Kidney capillary endothelial cell (primary cell): Measurements from ENCODE around the gene CLEC9A.
"Not testable (repeated sequence)": the region's sequence is repeated elsewhere in the genome, so short reads cannot be mapped to it uniquely, and the experiment has no call there.

Experiments
- DNase-seq: peaks from one replicate; pipeline ENCODE4 v3.0.0-alpha.2; 2018; ENCODE audit warnings: low spot score

Gene CLEC9A

GRCh38 chr12:10030446-10030845 lies at the start of gene CLEC9A:
Gene CLEC9A (plus strand): TSS chr12:10030682. CDS start chr12:10052688, 22,006 bp downstream.
- DNase-seq: no peak

GRCh38 chr12:9991876-9992275 lies 38.6 kb upstream of the CLEC9A start:
- DNase-seq: no peak

GRCh38 chr12:9992296-9992695 lies 38.2 kb upstream of the CLEC9A start:
- no peak for DNase-seq

DNA sequence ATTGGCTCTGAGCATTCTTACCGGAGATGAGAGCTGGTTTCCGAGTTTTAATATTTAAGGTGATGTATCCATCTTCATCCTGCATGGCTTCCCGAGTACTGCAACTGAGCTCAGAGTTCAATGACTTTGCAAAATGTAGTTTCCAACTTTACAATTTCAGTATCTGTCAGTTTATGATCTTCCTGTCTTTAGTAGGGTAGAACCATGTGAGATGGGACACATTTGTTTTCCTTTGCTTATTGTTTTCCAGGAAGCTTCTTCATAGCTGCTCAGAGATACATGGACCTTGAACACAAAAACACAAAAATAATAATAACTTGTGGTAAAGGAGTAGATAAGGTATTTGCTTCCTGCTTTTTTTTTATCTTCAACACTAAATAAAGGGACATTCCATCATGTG lies 31.5 kb upstream of the CLEC9A start, which contains the start of gene CLEC1B:
Gene CLEC1B (minus strand): TSS at position 106 of the 400 bp plus-strand sequence. CDS start 21 bp downstream, at position 85.
- DNase-seq: no peak

DNA sequence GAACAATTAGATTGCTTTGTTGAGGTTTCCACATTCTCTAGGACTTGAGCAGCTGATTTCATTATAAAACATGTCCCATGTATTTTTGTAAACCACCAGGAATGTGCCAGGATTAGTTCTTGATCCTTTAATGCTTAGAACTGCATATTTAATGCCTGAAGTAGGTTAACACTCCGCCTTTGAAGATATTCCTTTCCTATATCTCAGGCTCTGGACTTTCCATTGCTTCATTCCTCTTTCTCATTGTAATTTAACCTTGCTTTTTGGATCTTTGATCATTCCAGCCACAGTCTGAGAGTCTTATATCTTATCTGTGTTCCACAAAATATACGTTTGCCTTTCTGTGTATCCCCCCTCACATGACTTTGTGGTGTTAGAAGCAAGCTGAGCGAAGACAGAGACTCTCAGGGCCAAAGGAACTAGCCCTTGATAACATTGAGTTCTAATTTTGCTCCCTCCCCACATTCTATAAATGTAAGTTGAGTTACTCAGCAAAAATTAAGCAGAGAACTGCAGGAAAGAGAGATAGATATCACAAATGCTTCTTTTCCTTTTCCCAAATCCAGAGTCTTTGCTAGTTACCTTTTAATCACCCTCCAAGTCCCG lies 29.2 kb upstream of the CLEC9A start:
- DNase-seq: no peak

DNA sequence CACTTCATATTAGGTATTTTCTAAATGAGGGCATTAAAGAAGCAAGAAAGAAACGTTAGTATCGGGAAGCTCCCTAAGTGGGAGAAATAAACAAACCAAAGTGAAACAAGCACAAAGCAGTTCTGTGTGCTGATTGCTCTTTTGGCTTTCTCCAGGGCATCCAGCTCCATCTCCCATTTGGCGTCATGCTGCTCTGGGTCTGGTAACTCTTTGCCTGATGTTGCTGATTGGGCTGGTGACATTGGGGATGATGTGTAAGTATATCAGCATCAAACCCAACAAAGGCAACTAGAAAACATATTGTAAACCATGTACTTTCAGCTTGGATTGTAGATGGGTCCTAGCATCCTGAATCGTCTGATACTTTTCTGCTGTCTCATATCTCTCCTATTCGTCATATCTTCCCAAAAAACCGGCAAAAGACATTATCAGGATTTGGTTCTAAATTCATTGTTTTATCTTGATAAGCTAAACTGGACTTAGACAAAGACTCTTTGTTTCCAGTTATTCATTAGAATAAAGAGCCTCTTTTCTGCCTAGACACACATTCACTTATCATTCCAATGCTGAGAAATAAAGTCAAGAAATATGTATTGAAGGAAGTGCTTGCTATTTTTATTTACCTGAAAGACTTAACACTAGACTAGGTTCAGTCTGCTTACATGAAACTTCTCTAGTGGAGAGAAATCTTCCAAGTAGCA lies 17.7 kb upstream of the CLEC9A start:
- no peak for DNase-seq

GRCh38 chr12:10015450-10015849 lies 15.0 kb upstream of the CLEC9A start:
- DNase-seq: no peak

DNA sequence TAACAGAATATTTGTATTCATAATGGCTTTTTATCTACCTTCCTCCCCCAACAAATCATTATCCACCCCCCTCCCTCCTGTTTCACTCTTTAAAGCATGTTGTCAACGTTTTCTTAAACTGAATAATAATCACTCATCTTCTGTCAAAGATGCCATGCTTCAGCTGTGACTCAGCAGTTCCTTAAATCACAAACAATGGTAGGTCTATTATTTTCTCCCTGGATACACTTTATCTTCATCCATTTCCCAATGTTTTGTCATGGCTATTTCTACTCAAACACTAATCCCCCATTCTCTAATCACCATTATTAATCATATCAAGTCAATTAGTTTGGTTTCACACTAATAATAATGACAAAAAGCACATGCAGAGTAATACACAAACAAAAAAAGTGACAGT lies 13.6 kb upstream of the CLEC9A start:
- peak; percentile 78 for DNase-seq

DNA sequence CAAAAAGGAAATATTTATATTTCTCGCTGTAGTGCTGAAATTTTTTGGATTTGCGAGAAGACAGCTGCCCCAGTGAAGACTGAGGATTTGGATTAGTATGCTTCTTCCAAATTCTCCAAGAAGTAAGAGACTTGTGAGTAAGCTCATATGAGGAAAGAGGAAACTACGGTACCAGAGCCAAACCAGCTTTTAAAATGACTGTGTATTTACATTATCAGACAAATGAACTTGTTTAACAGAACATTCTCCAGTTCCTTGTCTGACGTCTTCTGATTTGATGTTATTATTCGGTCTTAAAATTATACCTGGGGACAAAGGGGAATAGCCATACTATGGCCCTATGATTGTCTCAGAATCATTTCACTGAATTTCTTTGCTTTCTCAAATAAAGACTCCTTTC lies 12.1 kb upstream of the CLEC9A start:
- no peak for DNase-seq

DNA sequence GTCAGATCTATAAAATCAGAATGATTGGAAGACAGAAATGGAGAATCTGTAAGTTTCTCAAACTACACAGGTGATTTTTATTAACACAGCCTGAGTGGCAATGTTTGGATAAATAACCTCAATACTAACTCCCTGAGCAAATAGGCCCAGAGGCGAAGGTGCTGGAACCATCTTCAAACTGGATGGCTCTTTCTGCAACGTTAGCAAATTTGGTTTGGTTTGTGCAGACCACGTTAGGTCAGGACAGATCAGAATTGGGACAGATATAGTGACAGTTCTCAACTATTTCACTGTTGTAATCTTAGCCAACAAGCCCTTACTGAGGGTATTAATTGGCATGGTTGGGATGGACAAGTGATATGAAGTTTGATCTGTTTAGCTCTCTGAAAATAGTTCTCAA lies 9.1 kb upstream of the CLEC9A start:
- DNase-seq: no peak

GRCh38 chr12:10025236-10025635 lies 5.2 kb upstream of the CLEC9A start:
- no peak for DNase-seq

GRCh38 chr12:10026666-10027065 lies 3.8 kb upstream of the CLEC9A start:
- not testable (repeated sequence) for DNase-seq

- DNase-seq: no peak
These were observed 3.2 kb upstream of the CLEC9A start for GRCh38 chr12:10027311-10027710.

DNA sequence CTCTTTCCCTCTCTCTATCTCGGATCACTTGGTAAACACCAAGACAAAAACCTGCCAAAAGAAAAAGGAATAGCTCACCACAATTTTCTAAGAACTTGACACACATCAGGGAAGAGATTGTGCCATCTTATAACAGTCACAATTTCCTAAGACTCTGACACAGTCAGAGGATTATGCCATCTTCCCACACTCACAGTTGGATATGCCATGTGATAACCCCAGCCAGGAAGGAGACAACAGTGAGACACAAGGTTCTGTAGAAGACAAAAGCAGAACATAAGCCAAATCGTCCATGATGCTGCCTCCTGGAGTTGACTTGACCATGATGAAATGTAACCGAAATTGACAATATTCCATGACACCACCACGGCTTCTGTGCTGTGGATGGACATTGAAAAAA lies 2.8 kb upstream of the CLEC9A start:
- DNase-seq: no peak

GRCh38 chr12:10031321-10031720 lies 839 bp downstream of the CLEC9A start:
- peak; percentile 81 for DNase-seq

- peak; percentile 97 for DNase-seq
These were observed 1.3 kb downstream of the CLEC9A start for GRCh38 chr12:10031771-10032175.

DNA sequence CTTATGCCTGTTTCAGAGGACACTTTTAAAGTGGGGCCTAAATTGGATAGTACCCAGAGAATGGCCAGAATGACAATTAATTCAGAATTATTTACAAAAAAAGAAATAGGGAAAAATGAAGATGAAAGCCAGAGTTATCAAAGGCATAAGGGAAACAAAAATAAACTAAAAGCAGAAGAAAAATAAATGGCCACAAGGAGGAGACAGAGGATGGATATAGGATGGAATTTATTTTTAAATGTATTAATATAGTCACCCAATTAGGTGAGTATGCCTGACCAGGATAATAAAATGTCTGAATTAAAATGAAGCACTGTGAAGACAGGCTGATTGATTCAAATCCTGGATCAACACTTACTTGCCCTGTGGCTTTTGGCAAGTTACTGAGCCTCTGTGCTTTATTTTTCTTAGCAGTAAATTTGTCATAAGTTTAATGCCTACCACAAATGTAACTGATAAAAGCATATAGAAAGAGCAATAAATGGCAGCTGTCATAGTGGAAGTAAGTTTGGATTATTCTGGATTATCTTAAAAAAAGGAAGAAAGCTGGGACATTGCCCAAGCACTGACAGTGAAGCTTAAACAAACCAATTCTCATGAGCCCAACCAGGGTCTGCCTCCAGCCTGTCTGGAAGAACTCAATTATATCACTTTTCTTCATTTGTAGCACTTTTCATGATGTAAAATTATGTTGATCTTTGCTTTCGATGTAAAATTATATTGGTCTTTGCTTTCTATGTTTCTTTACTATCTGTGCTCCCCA lies 3.5 kb downstream of the CLEC9A start:
- DNase-seq: peak; percentile 79

GRCh38 chr12:10042167-10042566 lies 11.7 kb downstream of the CLEC9A start:
- peak; percentile 56 for DNase-seq

- DNase-seq: no peak
These were observed 18.0 kb downstream of the CLEC9A start for GRCh38 chr12:10048526-10048925.

GRCh38 chr12:10052193-10052913 lies 21.9 kb downstream of the CLEC9A start:
- DNase-seq: no peak

DNA sequence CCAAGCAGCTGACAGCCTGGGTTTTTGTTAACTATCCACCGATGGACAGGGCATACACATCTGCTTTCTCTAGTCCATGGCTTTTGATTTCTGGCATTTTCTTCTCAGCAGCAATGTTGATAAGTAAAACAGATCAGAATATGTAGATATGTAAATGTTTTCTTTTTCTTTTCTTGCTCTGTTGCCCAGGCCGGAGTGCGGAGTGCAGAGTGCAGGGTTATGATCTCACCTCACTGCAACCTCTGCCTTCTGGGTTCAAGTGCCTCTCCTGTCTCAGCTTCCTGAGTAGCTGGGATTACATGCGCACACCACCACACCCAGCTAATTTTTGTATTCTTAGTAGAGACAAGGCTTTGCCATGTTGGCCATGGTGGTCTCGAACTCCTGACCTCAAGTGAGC lies 27.9 kb downstream of the CLEC9A start:
- DNase-seq: no peak

- no peak for DNase-seq
These were observed 34.8 kb downstream of the CLEC9A start for GRCh38 chr12:10065241-10065640.
